Measurements from ENCODE around the gene VKORC1. TPM values are rescaled to one million over a fixed set of nuclear protein-coding genes. Genes with fewer than 3 reads are reported as not detected.

VKORC1 gene
- total and polyA plus RNA-seq, 2 of the 8 experiments (the other 6 are each of a cell fraction or from before 2014, with no cell fraction given) = 84.1 to 483 TPM

- no peak for TF ChIP-seq CHD7 (IDR thresholded peaks at IDR 0.05; ENCODE audit: insufficient replicate concordance, low read length)
Observed at GRCh38 chr16:31086629-31086906, 8.0 kb downstream of the VKORC1 start (continued).
